Cardiac fibroblast (primary cell): Measurements from ENCODE around the gene DSC1.

ENCODE experiments used
- DNase-seq, 2 donors: peaks; one replicate each; pipeline versions ENCODE4 v3.0.0 to v3.0.0-alpha.2; 2010; ENCODE audit warnings: low read depth in 2 of 2
- H3K4me3 ChIP-seq, 2 donors: replicated peaks in 1 of 2; 1 replicate in 1 of 2; 2 replicates in 1 of 2; pipeline ENCODE4 v1.5.1; 2011; ENCODE audit warnings: low read depth in 2 of 2, low read length in 2 of 2, mild to moderate bottlenecking in 2 of 2, moderate library complexity in 1 of 2
- TF ChIP-seq, protein P1 (sequence below): IDR thresholded peaks from one replicate; pipeline ENCODE4 v1.5.1; 2011; ENCODE audit warnings: low read depth, mild to moderate bottlenecking, low read length, inconsistent platforms

DSC1 gene

DNA sequence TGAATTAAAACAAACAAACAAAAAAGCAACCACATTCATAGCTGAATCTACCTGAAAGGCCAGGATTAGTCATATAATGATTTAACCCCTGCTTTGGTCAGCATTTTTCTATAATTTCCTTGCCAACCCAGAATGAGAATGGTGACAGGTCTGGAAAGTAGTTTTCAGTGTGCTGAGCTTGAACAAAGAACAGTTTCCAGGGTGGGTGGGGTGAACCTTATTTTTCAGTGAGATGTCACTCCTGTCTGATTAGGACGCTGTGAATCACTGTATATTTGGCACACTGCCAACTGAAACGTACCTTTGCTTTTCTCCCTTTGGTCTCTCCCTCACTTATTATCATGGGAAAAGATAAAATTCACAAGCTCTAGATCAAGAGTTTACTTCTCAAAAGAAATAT, 35.0 kb upstream of the DSC1 start:
- H3K4me3 ChIP-seq: no peak overlapping the region
- no peak for DNase-seq
- TF ChIP-seq, protein P1, sequence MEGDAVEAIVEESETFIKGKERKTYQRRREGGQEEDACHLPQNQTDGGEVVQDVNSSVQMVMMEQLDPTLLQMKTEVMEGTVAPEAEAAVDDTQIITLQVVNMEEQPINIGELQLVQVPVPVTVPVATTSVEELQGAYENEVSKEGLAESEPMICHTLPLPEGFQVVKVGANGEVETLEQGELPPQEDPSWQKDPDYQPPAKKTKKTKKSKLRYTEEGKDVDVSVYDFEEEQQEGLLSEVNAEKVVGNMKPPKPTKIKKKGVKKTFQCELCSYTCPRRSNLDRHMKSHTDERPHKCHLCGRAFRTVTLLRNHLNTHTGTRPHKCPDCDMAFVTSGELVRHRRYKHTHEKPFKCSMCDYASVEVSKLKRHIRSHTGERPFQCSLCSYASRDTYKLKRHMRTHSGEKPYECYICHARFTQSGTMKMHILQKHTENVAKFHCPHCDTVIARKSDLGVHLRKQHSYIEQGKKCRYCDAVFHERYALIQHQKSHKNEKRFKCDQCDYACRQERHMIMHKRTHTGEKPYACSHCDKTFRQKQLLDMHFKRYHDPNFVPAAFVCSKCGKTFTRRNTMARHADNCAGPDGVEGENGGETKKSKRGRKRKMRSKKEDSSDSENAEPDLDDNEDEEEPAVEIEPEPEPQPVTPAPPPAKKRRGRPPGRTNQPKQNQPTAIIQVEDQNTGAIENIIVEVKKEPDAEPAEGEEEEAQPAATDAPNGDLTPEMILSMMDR: no peak

DNA sequence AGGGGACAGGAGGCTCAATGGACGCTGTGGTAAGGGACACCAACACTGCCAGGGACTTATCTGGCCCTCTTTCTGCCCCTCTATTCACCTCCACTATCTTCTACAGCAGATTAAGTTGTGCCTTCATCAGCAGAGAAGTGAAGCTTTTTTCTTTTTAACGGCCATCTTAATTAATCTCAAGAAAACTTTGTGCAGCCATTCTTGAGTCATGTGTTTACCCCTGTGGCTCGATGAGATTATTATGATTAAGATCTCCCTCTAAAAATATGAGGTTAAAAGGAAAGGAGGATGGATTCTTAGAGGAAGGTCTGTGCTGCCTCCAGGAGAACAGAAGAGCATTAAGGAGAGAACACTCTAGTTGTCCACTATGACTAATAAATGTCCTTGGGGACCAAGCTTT, 32.4 kb upstream of the DSC1 start:
- TF ChIP-seq, protein P1: no peak
- no peak for DNase-seq
- no peak overlapping the region for H3K4me3 ChIP-seq

DNA sequence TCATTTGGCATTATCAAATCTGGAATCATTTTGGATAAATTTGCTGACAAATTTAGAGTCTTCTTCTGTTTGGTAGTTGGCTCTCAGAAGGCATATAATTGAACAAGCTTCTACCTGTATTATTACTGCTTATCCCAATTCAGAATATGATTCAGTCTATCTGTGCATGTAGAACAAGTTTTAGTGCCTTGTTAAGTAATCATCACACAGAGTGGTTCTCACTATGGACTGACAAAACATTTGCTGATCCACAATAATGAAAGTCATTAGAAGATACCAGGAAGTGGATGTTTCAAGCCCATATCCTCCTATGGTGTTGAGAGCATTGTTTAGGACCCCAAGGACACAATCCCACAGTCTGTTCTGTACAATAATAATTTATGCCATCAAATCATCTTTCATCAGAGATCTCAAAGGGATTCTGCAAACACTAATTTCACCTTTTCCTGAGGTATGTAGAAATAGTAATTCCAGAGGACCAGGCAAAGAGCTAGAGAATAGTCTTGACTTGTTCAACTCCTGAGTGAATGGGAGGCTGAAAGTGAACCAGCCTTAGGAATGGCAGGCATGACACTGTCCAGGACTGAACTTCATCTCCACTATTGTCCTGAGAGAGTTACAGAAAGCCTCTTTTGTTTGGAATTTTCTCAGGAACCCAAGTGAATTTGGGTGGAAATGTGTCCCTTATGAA, 29.6 kb upstream of the DSC1 start:
- TF ChIP-seq, protein P1: no peak
- no peak for DNase-seq
- H3K4me3 ChIP-seq: no peak overlapping the region

DNA sequence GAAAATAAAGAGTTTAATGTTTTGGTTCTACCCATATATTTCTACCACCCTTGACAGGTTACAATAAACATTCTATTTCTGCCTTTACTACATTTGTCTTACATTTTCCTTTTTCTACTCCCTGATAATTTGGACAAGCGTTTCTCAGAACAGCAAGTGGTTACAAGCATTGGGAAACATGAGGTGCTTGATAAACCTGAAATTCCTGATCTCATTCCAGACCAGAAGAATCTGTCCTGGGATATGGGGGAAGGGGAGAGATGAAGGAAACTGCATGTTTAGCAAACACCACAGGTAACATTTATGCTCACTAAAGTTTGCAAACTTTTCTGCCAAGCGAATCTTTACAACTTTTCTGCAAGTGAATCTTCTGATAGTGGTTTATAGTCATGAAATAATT, 28.3 kb upstream of the DSC1 start:
- TF ChIP-seq, protein P1: no peak
- DNase-seq: no peak

DNA sequence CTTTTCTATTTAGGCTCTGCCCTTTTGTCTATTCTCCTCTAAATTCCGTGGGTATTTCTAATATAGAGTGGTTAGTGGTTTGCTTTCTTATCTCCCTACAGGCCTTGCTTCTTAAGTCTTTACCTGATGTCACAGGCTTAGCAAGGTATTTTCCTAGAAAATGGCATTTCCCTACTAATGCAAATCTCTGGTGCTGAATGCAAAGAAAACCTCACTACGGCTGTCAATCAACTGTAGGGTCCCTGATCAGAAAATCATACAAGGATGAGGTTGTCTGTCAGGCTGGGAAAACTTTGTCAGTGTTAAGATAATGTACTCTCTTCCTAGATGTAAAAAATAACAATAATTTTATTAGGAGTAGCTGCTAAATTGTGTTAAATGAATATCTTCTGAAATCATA, 27.1 kb upstream of the DSC1 start:
- TF ChIP-seq, protein P1: no peak
- no peak for DNase-seq
- no peak overlapping the region for H3K4me3 ChIP-seq

More for the DNA sequence above, 28.3 kb upstream of the DSC1 start:
- H3K4me3 ChIP-seq: no peak overlapping the region

DNA sequence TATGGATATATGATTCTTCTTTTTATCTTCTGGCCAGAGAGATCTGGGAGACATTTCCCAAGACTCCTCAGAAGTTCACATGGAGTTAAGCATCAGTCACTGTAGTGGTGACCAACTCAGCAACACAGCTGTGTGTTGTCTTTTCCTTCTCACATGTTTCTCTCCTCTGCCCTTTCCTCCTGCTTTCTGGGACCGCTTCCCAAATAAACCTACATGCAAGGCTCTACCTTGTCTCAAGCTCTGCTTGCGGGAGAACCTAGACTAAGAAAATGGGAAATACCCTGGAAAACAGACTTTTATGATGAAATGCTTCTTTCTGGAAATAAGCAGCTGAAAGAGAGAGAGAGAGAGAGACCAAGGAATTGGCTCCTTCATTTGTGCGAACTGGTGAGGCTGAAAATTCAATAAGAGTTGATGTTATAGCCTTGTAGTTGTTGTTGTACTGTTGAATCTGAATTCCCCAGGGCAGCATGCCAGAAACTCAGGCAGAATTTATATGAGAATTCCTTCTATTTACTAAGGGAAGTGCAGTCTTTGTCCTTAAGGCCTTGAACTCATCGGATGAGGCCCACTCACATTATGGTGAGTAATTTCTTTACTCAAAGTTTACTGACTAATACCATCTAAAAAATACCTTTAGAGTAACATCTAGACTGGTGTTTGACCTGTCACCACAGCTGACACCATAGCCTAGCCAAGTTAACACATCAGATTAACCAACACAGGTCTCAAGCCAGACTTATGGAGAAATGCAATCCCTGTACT, 22.7 kb upstream of the DSC1 start:
- no peak overlapping the region for H3K4me3 ChIP-seq

More for the DNA sequence above, 22.7 kb upstream of the DSC1 start:
- TF ChIP-seq, protein P1: no peak
- DNase-seq: no peak
